GM21390 (cell line): ENCODE results near the gene FKBP6.
"Not testable (repeated sequence)": the region's sequence is repeated elsewhere in the genome, so short reads cannot be mapped to it uniquely, and the experiment has no call there.

ENCODE experiments used
- ATAC-seq: cut with Tn5 transposase; IDR thresholded peaks from one replicate; pipeline ENCODE4 v1.9.1; 2021; ENCODE audit not compliant: unreplicated experiment

FKBP6 gene

DNA sequence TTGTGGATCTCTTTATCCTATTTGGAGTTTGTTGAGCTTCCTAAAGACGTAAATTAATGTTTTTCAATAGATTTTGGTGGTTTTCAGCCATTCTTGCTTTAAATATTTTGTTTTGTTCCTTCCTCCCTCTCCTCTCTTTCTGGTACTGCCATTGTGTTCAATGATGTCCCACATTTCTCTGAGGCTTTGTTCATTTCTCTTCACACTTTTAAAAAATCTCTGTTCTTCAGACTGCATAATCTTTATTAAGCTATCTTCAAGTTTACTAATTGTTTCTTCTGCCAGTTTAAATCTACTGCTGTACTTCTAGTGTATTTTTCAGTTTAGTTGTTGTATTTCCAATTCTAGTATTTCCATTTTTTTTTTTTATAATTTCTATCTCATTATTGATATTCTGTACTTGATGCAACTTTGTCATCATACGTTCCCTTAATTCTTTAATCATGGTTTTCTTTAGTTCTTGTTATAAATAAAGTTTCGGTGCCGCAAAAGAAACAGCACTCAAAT lies 60.0 kb downstream of the FKBP6 start:
- ATAC-seq, result no peak

DNA sequence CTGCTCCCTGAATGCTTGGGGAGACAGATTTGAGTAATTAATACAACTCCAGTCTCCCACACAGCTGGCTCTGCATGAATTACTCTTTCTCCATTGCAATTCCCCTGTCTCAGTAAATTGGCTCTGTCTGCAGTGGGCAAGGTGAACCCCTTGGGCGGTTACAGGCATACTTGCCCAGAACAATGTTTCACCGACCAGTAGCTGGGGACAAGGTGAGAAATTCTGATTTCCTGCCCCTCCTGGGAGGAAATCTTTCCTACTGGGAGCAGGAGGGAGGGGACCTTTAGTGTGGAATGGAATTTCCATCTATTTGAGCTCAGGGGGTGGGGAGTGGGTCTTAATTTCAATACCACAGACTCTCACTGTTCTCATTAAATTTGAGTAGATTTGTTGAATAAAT lies 63.4 kb downstream of the FKBP6 start:
- no peak for ATAC-seq

DNA sequence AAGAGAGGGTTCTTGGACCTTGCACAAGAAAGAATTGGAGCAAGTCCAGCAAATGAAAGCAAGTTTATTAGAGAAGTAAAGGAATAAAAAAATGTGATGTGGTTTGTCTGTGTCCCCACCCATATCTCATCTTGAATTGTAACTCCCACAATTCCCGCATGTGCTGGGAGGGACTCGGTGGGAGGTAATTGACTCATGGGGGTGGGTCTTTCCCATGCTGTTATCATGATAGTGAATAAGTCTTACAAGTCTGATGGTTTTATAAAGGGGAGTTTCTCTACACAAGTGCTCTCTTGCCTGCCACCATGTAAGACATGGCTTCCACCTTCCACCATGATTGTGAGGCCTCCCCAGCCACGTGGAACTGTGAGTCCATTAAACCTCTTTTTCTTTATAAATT lies 66.5 kb downstream of the FKBP6 start:
- no peak for ATAC-seq

DNA sequence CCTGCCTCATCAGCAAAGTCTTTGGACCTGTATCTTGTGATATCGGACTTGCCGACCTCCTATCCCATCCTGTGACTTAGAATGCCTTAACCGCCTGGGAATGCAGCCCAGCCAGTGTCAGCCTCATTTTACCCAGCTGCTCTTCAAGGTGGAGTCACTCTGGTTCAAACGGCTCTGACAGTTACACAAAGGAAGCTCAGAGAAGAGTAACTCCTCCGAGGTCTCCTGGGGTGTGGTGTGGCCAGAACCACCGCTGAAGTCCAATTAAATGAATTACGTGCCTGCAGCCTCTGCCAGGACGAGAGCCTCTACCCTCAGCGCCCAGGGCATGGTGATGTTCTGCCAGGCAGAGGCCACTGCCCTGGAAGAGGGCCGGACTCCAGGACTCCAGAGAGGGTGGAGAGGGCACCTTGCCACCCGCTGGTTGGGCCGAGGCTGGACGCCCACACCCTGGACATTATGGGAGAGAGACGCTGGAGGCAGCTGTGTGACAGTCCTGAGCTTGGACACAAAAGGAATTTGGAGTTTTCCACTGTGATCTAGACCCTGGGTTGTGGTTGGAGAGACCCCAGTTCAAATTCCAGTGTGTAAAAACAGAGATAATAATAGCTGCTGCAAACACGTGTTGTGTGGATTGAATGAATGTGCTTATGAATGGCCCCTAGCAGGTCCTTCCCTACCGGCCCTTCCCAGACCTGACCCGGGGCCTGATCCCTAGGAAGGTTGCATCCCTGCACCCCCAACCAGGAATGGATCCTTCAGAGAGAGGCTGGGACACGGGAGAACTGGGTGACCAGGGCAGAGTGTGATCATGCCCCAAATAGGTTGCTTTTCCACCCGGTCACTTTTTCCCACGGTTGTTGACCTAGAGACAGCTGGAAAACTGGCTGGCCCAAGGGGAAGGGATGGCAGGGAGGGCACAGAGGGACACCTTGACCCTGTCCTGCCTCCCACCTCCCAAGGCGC lies 67.9 kb downstream of the FKBP6 start:
- no peak for ATAC-seq

DNA sequence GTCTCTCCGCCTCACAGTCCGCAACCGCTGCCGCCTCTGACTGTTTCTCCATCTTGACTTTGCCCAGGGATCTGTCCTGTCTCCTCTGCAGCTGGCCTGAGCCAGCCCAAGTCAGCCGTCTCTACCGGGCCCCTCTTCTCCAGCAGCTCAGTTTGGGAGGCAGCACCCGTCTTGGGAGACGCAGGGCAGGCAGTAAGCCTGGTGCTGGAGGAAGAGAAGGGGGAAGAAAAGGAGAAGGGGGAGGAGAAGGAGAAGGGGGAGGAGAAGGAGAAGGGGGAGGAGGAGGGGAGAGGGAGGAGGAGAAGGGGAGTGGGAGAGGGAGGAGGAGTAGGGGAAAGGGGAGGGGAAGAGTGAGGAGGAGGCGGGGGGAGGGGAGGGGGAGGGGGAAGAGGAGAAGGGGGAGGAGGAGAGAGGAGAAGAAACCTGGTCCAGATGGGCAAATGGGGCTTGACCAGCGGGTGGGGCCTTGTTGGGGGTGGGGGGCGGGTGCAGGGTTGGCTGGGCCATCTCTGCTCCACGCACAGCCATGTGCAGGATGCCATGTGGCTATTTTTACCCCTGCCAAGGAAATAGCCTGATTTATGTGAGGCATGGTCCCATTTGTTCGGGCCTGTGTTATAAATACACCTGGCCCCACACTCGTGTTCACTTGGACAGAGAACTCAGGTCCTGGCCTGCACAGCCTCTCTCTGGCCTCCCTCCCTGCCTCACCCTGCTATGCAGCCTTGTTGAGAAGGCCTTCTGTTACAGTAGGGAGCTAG lies 69.7 kb downstream of the FKBP6 start:
- no peak for ATAC-seq

DNA sequence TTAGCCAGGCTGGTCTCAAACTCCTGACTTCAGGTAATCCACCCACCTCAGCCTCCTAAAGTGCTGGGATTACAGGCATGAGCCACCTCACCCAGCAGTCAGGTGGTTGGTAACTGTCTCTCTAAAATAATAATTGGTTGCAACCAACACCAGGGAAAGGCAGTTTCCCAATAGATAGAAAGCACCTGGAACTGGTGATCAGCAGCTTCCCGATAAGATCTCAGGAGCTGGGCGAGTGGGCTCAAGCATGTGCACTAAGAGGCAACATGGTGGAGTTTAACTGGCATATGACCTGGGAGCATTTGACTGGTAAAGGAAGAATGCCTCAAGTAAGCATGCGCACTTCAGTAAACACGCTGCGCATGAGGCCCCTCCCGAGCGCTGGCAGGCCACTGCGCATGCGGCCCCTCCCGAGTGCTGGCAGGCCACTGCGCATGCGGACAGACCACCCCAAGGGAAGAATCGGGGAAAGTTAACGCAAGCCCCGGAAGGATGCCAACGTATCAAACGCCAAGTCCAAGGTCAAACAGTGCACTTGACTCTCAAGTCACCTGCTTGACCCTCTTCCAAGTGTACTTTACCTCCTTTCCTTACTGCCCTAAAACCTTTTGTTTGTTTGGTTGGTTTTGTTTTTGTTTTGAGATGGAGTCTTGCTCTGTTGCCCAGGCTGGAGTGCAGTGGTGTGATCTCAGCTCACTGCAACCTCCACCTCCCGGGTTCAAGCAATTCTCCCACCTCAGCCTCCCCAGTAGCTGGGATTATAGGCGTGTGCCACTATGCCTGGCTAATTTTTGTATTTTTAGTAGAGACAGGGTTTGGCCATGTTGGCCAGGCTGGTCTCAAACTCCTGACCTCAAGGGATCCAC lies 71.5 kb downstream of the FKBP6 start:
- ATAC-seq, result not testable (repeated sequence)

DNA sequence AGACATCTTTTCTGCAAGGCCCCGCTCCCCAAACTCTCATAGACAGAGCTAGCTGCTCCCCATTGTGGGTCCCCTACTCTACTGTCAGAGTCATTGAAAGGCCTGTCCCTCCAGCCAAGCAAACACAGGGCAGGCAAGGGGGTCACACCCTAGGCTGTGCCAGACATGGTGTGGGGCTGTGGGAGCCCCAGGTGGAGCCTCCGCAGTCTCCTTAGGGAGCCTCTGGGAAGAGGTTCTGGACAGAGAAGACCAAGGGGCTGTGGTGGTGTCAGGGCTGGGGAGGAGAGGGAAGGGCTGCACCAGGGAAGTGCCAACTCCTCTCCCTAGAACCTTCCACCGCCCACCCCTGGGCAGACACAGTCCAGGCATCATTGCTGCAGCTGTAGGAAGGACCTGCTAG lies 76.9 kb downstream of the FKBP6 start:
- ATAC-seq, result not testable (repeated sequence)
